SW480 (cell line): Measurements from ENCODE around the gene SMYD2.

ENCODE experiments used
- DNase-seq: peaks from one replicate; pipeline ENCODE4 v3.0.0-alpha.2; 2016; ENCODE audit warnings: low spot score

SMYD2 gene

GRCh38 chr1:214329470-214330220, 48.7 kb downstream of the SMYD2 start:
- no peak for DNase-seq

GRCh38 chr1:214330222-214330621, 49.3 kb downstream of the SMYD2 start:
- DNase-seq: no peak

GRCh38 chr1:214330715-214331114, 49.8 kb downstream of the SMYD2 start:
- DNase-seq: no peak

GRCh38 chr1:214331180-214331579, 50.2 kb downstream of the SMYD2 start:
- no peak for DNase-seq

GRCh38 chr1:214331827-214332423, 51.0 kb downstream of the SMYD2 start:
- peak; percentile 20 for DNase-seq

- DNase-seq: peak; percentile 39
These were observed 52.2 kb downstream of the SMYD2 start for GRCh38 chr1:214332946-214333798.

GRCh38 chr1:214335567-214335966, 54.6 kb downstream of the SMYD2 start:
- no peak for DNase-seq

GRCh38 chr1:214337015-214337414, 56.1 kb downstream of the SMYD2 start:
- DNase-seq: no peak

GRCh38 chr1:214337511-214337910, 56.6 kb downstream of the SMYD2 start:
- no peak for DNase-seq

GRCh38 chr1:214338212-214338611, 57.3 kb downstream of the SMYD2 start:
- DNase-seq: no peak

- no peak for DNase-seq
These were observed 60.5 kb downstream of the SMYD2 start for GRCh38 chr1:214341459-214341858.

- DNase-seq: no peak
These were observed 61.0 kb downstream of the SMYD2 start for GRCh38 chr1:214341932-214342331.

GRCh38 chr1:214342525-214342924, 61.6 kb downstream of the SMYD2 start:
- no peak for DNase-seq

- no peak for DNase-seq
These were observed 63.9 kb downstream of the SMYD2 start for GRCh38 chr1:214344897-214345296.

- DNase-seq: no peak
These were observed 68.0 kb downstream of the SMYD2 start for GRCh38 chr1:214349008-214349407.

GRCh38 chr1:214349781-214350180, 68.8 kb downstream of the SMYD2 start:
- peak; percentile 16 for DNase-seq

GRCh38 chr1:214351551-214352277, 70.8 kb downstream of the SMYD2 start:
- DNase-seq: no peak

GRCh38 chr1:214352838-214353237, 71.9 kb downstream of the SMYD2 start:
- no peak for DNase-seq

- DNase-seq: no peak
These were observed 73.6 kb downstream of the SMYD2 start for GRCh38 chr1:214354440-214355148.

- DNase-seq: no peak
These were observed 79.2 kb downstream of the SMYD2 start for GRCh38 chr1:214360116-214360515.

GRCh38 chr1:214360525-214361164, 79.7 kb downstream of the SMYD2 start:
- no peak for DNase-seq
